Activated CD4-positive, alpha-beta memory T cell treated with anti-CD3 and anti-CD28 coated beads, Interleukin-2, amount 10 ng/mL, durations not matched to agents 7 days and 5 days (primary cell): ENCODE data around the gene SND1. TPM values are rescaled to one million over a fixed set of nuclear protein-coding genes. Genes with fewer than 3 reads are reported as not detected.

ENCODE experiments used
- CTCF ChIA-PET: fragments of 350-600 bp; sonication (Branson Sonifier 250); formaldehyde crosslinking; loops from one replicate; lab custom pipeline; 2021; ENCODE audit warnings: antibody characterized with exemption, inconsistent platforms; lab: Charles Lee
- POLR2A ChIA-PET: fragments of 350-600 bp; sonication (Branson Sonifier 250); formaldehyde crosslinking; loops from one replicate; lab custom pipeline; 2021; ENCODE audit warnings: antibody characterized with exemption; lab: Charles Lee
- DNase-seq: peaks from one replicate; pipeline ENCODE4 v3.0.0-alpha.2; 2020
- H3K27ac Mint-ChIP-seq: one replicate; pipeline ENCODE4 v1.8.0; 2021; ENCODE audit warnings: mild to moderate bottlenecking, mixed read lengths
- H3K27me3 Mint-ChIP-seq: one replicate; pipeline ENCODE4 v1.8.0; 2021; ENCODE audit warnings: mixed read lengths
- H3K36me3 Mint-ChIP-seq: one replicate; pipeline ENCODE4 v1.8.0; 2021; ENCODE audit warnings: low read depth, mixed read lengths
- H3K4me1 Mint-ChIP-seq: one replicate; pipeline ENCODE4 v1.8.0; 2021; ENCODE audit warnings: mixed read lengths
- H3K4me3 Mint-ChIP-seq: one replicate; pipeline ENCODE4 v1.8.0; 2021; ENCODE audit warnings: mild to moderate bottlenecking, mixed read lengths
- H3K9me3 Mint-ChIP-seq: one replicate; pipeline ENCODE4 v1.8.0; 2021; ENCODE audit warnings: mixed read lengths
- total RNA-seq, 2 experiments: library from RNA; stranded (reverse); gene quantifications; one replicate each; pipeline ENCODE4 v1.2.3, GENCODE V29; 2021

SND1 gene
- total RNA-seq, 2 experiments from 2014 or later, result 171 to 175 TPM

- POLR2A ChIA-PET, result no interaction called here
Observed at GRCh38 chr7:127979113-127979727, 327.2 kb downstream of the SND1 start.

GRCh38 chr7:127979728-127980126 is 327.7 kb downstream of the SND1 start:
- POLR2A ChIA-PET, result no interaction called here

More at GRCh38 chr7:127979113-127979727, 327.2 kb downstream of the SND1 start:
- Mint-ChIP-seq H3K36me3 (peaks cover 48% of the 10 kb centered on the region), H3K9me3 (peaks cover 16% of the 10 kb centered on the region), H3K4me1 (peaks cover 11% of the 10 kb centered on the region), H3K27me3 (no peaks in the 10 kb centered on the region), H3K27ac (no peak overlapping the region), H3K4me3 (no peak overlapping the region)
- no peak for DNase-seq
- CTCF ChIA-PET, result no interaction called here

GRCh38 chr7:127980901-127981300 is 328.9 kb downstream of the SND1 start:
- Mint-ChIP-seq H3K9me3 (peaks cover 13% of the 10 kb centered on the region), H3K27me3 (no peaks in the 10 kb centered on the region), H3K4me1 (peaks cover 14% of the 10 kb centered on the region), H3K27ac (no peak overlapping the region), H3K4me3 (no peak overlapping the region), H3K36me3 (peaks cover 34% of the 10 kb centered on the region)
- ChIA-PET CTCF (no interaction called here), POLR2A (interaction anchor here (0.8 kb wide), 1 partner anchor 11 kb away, joined by 4 read pairs; no protein-coding TSS in a partner anchor)
- no peak for DNase-seq

More at GRCh38 chr7:127979728-127980126, 327.7 kb downstream of the SND1 start:
- Mint-ChIP-seq H3K9me3 (peaks cover 16% of the 10 kb centered on the region), H3K36me3 (peaks cover 43% of the 10 kb centered on the region), H3K4me3 (no peak overlapping the region), H3K27me3 (no peaks in the 10 kb centered on the region), H3K27ac (no peak overlapping the region), H3K4me1 (peaks cover 14% of the 10 kb centered on the region)
- CTCF ChIA-PET, result no interaction called here
- no peak for DNase-seq

GRCh38 chr7:127981965-127982364 is 330.0 kb downstream of the SND1 start:
- ChIA-PET POLR2A (interaction anchor here (0.8 kb wide), 1 partner anchor 9 kb away, joined by 4 read pairs; no protein-coding TSS in a partner anchor), CTCF (no interaction called here)
- peaks cover 14% of the 10 kb centered on the region for H3K4me1 Mint-ChIP-seq
- H3K4me3 Mint-ChIP-seq, result no peak overlapping the region
- H3K27ac Mint-ChIP-seq, result no peak overlapping the region
- no peak for DNase-seq
- H3K27me3 Mint-ChIP-seq, result no peaks in the 10 kb centered on the region
- H3K9me3 Mint-ChIP-seq, result peaks cover 13% of the 10 kb centered on the region
- peaks cover 25% of the 10 kb centered on the region for H3K36me3 Mint-ChIP-seq

GRCh38 chr7:127983804-127984332 is 331.9 kb downstream of the SND1 start:
- peaks cover 4% of the 10 kb centered on the region for H3K9me3 Mint-ChIP-seq
- H3K4me3 Mint-ChIP-seq, result no peak overlapping the region
- H3K27ac Mint-ChIP-seq, result no peak overlapping the region
- POLR2A ChIA-PET, result no interaction called here
- H3K36me3 Mint-ChIP-seq, result peaks cover 7% of the 10 kb centered on the region
- no peaks in the 10 kb centered on the region for H3K27me3 Mint-ChIP-seq
- H3K4me1 Mint-ChIP-seq, result peaks cover 18% of the 10 kb centered on the region
- no peak for DNase-seq
- CTCF ChIA-PET, result no interaction called here

- POLR2A ChIA-PET, result no interaction called here
Observed at GRCh38 chr7:127986581-127987521, 334.9 kb downstream of the SND1 start.

GRCh38 chr7:127988751-127989150 is 336.8 kb downstream of the SND1 start:
- ChIA-PET POLR2A (no interaction called here), CTCF (no interaction called here)
- peaks cover 11% of the 10 kb centered on the region for H3K36me3 Mint-ChIP-seq
- H3K4me1 Mint-ChIP-seq, result peaks cover 10% of the 10 kb centered on the region
- H3K27me3 Mint-ChIP-seq, result no peaks in the 10 kb centered on the region
- no peak for DNase-seq
- H3K4me3 Mint-ChIP-seq, result no peak overlapping the region
- no peaks in the 10 kb centered on the region for H3K9me3 Mint-ChIP-seq
- H3K27ac Mint-ChIP-seq, result no peak overlapping the region

More at GRCh38 chr7:127986581-127987521, 334.9 kb downstream of the SND1 start:
- Mint-ChIP-seq H3K36me3 (peaks cover 2% of the 10 kb centered on the region), H3K9me3 (no peaks in the 10 kb centered on the region), H3K4me3 (no peak overlapping the region), H3K4me1 (peaks cover 14% of the 10 kb centered on the region), H3K27me3 (no peaks in the 10 kb centered on the region), H3K27ac (no peak overlapping the region)
- no peak for DNase-seq
- CTCF ChIA-PET, result no interaction called here

- no peak for DNase-seq
- Mint-ChIP-seq H3K27ac (no peak overlapping the region), H3K27me3 (no peaks in the 10 kb centered on the region), H3K4me1 (peaks cover 4% of the 10 kb centered on the region), H3K4me3 (no peak overlapping the region), H3K36me3 (peaks cover 16% of the 10 kb centered on the region), H3K9me3 (no peaks in the 10 kb centered on the region)
- CTCF ChIA-PET, result no interaction called here
- POLR2A ChIA-PET, result no interaction called here
Observed at GRCh38 chr7:127993317-127993716, 341.3 kb downstream of the SND1 start.

- no peaks in the 10 kb centered on the region for H3K27me3 Mint-ChIP-seq
- ChIA-PET POLR2A (no interaction called here), CTCF (no interaction called here)
- H3K4me1 Mint-ChIP-seq, result no peaks in the 10 kb centered on the region
- no peaks in the 10 kb centered on the region for H3K9me3 Mint-ChIP-seq
- no peak overlapping the region for H3K27ac Mint-ChIP-seq
- H3K36me3 Mint-ChIP-seq, result peaks cover 16% of the 10 kb centered on the region
- DNase-seq, result no peak
- no peak overlapping the region for H3K4me3 Mint-ChIP-seq
Observed at GRCh38 chr7:127993987-127994386, 342.0 kb downstream of the SND1 start.

- H3K4me3 Mint-ChIP-seq, result no peak overlapping the region
- POLR2A ChIA-PET, result no interaction called here
- no peak overlapping the region for H3K27ac Mint-ChIP-seq
- DNase-seq, result no peak
- CTCF ChIA-PET, result no interaction called here
- no peaks in the 10 kb centered on the region for H3K27me3 Mint-ChIP-seq
- H3K9me3 Mint-ChIP-seq, result no peaks in the 10 kb centered on the region
- H3K4me1 Mint-ChIP-seq, result no peaks in the 10 kb centered on the region
- H3K36me3 Mint-ChIP-seq, result peaks cover 16% of the 10 kb centered on the region
Observed at GRCh38 chr7:127995156-127995880, 343.3 kb downstream of the SND1 start.

GRCh38 chr7:127995881-127996215 is 343.9 kb downstream of the SND1 start:
- ChIA-PET CTCF (no interaction called here), POLR2A (no interaction called here)

GRCh38 chr7:127996253-127997071 is 344.5 kb downstream of the SND1 start:
- ChIA-PET CTCF (no interaction called here), POLR2A (no interaction called here)
- H3K4me3 Mint-ChIP-seq, result no peak overlapping the region
- no peaks in the 10 kb centered on the region for H3K27me3 Mint-ChIP-seq
- no peak for DNase-seq
- no peaks in the 10 kb centered on the region for H3K4me1 Mint-ChIP-seq
- H3K36me3 Mint-ChIP-seq, result peaks cover 16% of the 10 kb centered on the region
- no peak overlapping the region for H3K27ac Mint-ChIP-seq
- no peaks in the 10 kb centered on the region for H3K9me3 Mint-ChIP-seq

More at GRCh38 chr7:127995881-127996215, 343.9 kb downstream of the SND1 start:
- H3K9me3 Mint-ChIP-seq, result no peaks in the 10 kb centered on the region
- H3K27me3 Mint-ChIP-seq, result no peaks in the 10 kb centered on the region
- no peak overlapping the region for H3K4me3 Mint-ChIP-seq
- H3K36me3 Mint-ChIP-seq, result peaks cover 16% of the 10 kb centered on the region
- no peaks in the 10 kb centered on the region for H3K4me1 Mint-ChIP-seq
- DNase-seq, result no peak
- H3K27ac Mint-ChIP-seq, result no peak overlapping the region
